Fibroblast of lung (primary cell): ENCODE measurements around the gene NOL7. TPM values are rescaled to one million over a fixed set of nuclear protein-coding genes. Genes with fewer than 3 reads are reported as not detected.

ENCODE experiments used
- DNase-seq, 2 donors: peaks; one replicate each; pipeline versions ENCODE4 v3.0.0 to v3.0.0-alpha.2; 2010; ENCODE audit warnings: low read depth in 2 of 2
- H2AFZ ChIP-seq: 2 replicates; pipeline ENCODE4 v1.5.1; 2012; ENCODE audit warnings: low read length, control low read depth, inconsistent platforms
- H3K27ac ChIP-seq: 2 replicates; pipeline ENCODE4 v1.5.1; 2011; ENCODE audit warnings: low read length, control low read depth; ENCODE audit not compliant: insufficient read depth
- H3K27me3 ChIP-seq: 2 replicates; pipeline ENCODE4 v1.5.1; 2011; ENCODE audit warnings: mild to moderate bottlenecking, low read length; ENCODE audit not compliant: control insufficient read depth, insufficient read depth
- H3K36me3 ChIP-seq: 2 replicates; pipeline ENCODE4 v1.5.1; 2011; ENCODE audit warnings: low read length; ENCODE audit not compliant: control insufficient read depth, insufficient read depth
- H3K4me1 ChIP-seq: 2 replicates; pipeline ENCODE4 v1.5.1; 2011; ENCODE audit warnings: low read length; ENCODE audit not compliant: control insufficient read depth, insufficient read depth; ENCODE audit errors: extremely low read depth
- H3K4me2 ChIP-seq: 2 replicates; pipeline ENCODE4 v1.5.1; 2011; ENCODE audit warnings: low read length, control low read depth; ENCODE audit not compliant: insufficient read depth; ENCODE audit errors: extremely low read depth
- H3K4me3 ChIP-seq, 4 experiments: fragments of 200-600 bp in 1 of 4; sonication (generic) in 1 of 4; replicated peaks in 1 of 4; 2 replicates each; pipeline ENCODE4 v1.5.1; 2011 to 2016; ENCODE audit warnings: low read length in 4 of 4, low read depth in 3 of 4, mild to moderate bottlenecking in 3 of 4, control low read depth in 2 of 4, inconsistent platforms in 1 of 4, mixed read lengths in 1 of 4; ENCODE audit not compliant: insufficient read depth in 1 of 4; ENCODE audit errors: control extremely low read depth in 1 of 4
- H3K79me2 ChIP-seq: 2 replicates; pipeline ENCODE4 v1.5.1; 2012; ENCODE audit warnings: mild to moderate bottlenecking, low read length, inconsistent platforms; ENCODE audit not compliant: control insufficient read depth, insufficient read depth
- H3K9ac ChIP-seq: 2 replicates; pipeline ENCODE4 v1.5.1; 2011; ENCODE audit warnings: mild to moderate bottlenecking, low read length, control low read depth; ENCODE audit not compliant: insufficient read depth
- H3K9me3 ChIP-seq: 2 replicates; pipeline ENCODE4 v1.5.1; 2012; ENCODE audit warnings: low read depth, low read length; ENCODE audit not compliant: control insufficient read depth, insufficient read depth
- H4K20me1 ChIP-seq: 2 replicates; pipeline ENCODE4 v1.5.1; 2011; ENCODE audit warnings: low read length; ENCODE audit not compliant: control insufficient read depth, insufficient read depth; ENCODE audit errors: extremely low read depth
- CTCF ChIP-seq, 2 donors: IDR thresholded peaks in 1 of 2; conservative IDR thresholded peaks in 1 of 2; 1 replicate in 1 of 2; 2 replicates in 1 of 2; pipeline ENCODE4 v1.5.1; 2011 to 2012; ENCODE audit warnings: low read length in 2 of 2, control low read depth in 1 of 2, inconsistent platforms in 1 of 2, low read depth in 1 of 2, mild to moderate bottlenecking in 1 of 2
- EZH2 ChIP-seq: IDR thresholded peaks from 2 replicates; pipeline ENCODE4 v1.5.1; 2012; ENCODE audit warnings: low read length, control low read depth, mild to moderate bottlenecking; ENCODE audit errors: missing control alignments
- polyA plus RNA-seq, 2 donors: library from polyadenylated mRNA; depleted of rRNA in 1 of 2; stranded (reverse) in 1 of 2; unstranded in 1 of 2; fragments of >200 nt; gene quantifications; 2 replicates each; pipeline ENCODE4 v1.2.1, GENCODE V29; 2011 to 2012; ENCODE audit warnings: missing spikeins in 1 of 2
- total RNA-seq: library from RNA; depleted of rRNA; stranded (reverse); fragments of >200 nt; gene quantifications from 2 replicates; pipeline ENCODE4 v1.2.1, GENCODE V29; 2014

Gene NOL7
- total and polyA plus RNA-seq, 2 donors (not counting 1 experiment from before 2014, with no cell fraction given) = 47.2 to 48.0 TPM

- Histone ChIP-seq H3K27me3 (no peaks in the 10 kb centered on the region), H3K27ac (peak overlapping the region; percentile 55), H3K9ac (no peak overlapping the region), H3K36me3 (no peaks in the 10 kb centered on the region), H3K79me2 (no peaks in the 10 kb centered on the region), H3K4me2 (peak overlapping the region; percentile 30), H3K9me3 (no peaks in the 10 kb centered on the region), H3K4me1 (no peaks in the 10 kb centered on the region), H4K20me1 (no peaks in the 10 kb centered on the region), H2AFZ (no peak overlapping the region), H3K4me3 (peak overlapping the region; percentile 49 to 81 (median 60))
- DNase-seq = no peak
- no peak for TF ChIP-seq EZH2
- peak; percentile 74 to 77 for TF ChIP-seq CTCF (conservative IDR thresholded peaks at IDR 0.05 in 1 of 2, IDR thresholded peaks at IDR 0.05 in 1 of 2; ENCODE audit: low read depth in 1 of 2, low read length in 2 of 2)
Measured at GRCh38 chr6:13575377-13575775, 39.8 kb upstream of the NOL7 start.

GRCh38 chr6:13576017-13576416, 39.1 kb upstream of the NOL7 start:
- H2AFZ ChIP-seq = no peak overlapping the region
- H3K9ac ChIP-seq = no peak overlapping the region
- H3K36me3 ChIP-seq = no peaks in the 10 kb centered on the region
- no peak overlapping the region for H3K4me3 ChIP-seq
- H3K27ac ChIP-seq = no peak overlapping the region
- no peaks in the 10 kb centered on the region for H3K9me3 ChIP-seq
- H4K20me1 ChIP-seq = no peaks in the 10 kb centered on the region
- no peaks in the 10 kb centered on the region for H3K27me3 ChIP-seq
- DNase-seq = no peak
- H3K4me2 ChIP-seq = no peak overlapping the region
- H3K4me1 ChIP-seq = no peaks in the 10 kb centered on the region
- TF ChIP-seq EZH2 = no peak
- TF ChIP-seq CTCF (conservative IDR thresholded peaks at IDR 0.05 in 1 of 2, IDR thresholded peaks at IDR 0.05 in 1 of 2; ENCODE audit: low read depth in 1 of 2, low read length in 2 of 2) = no peak
- no peaks in the 10 kb centered on the region for H3K79me2 ChIP-seq

- H4K20me1 ChIP-seq = no peaks in the 10 kb centered on the region
- no peak overlapping the region for H3K9ac ChIP-seq
- no peaks in the 10 kb centered on the region for H3K79me2 ChIP-seq
- TF ChIP-seq CTCF (conservative IDR thresholded peaks at IDR 0.05 in 1 of 2, IDR thresholded peaks at IDR 0.05 in 1 of 2; ENCODE audit: low read depth in 1 of 2, low read length in 2 of 2) (no peak), EZH2 (no peak)
- H3K27me3 ChIP-seq = no peaks in the 10 kb centered on the region
- no peak for DNase-seq
- H3K9me3 ChIP-seq = no peaks in the 10 kb centered on the region
- H3K4me1 ChIP-seq = no peaks in the 10 kb centered on the region
- H3K4me3 ChIP-seq = no peak overlapping the region
- no peak overlapping the region for H2AFZ ChIP-seq
- H3K27ac ChIP-seq = no peak overlapping the region
- H3K36me3 ChIP-seq = no peaks in the 10 kb centered on the region
- no peak overlapping the region for H3K4me2 ChIP-seq
Measured at GRCh38 chr6:13577926-13578325, 37.2 kb upstream of the NOL7 start.
